ENCODE data around the gene PLCL1.
A peak's percentile ranks its signal among the peaks of the same experiment; 100 is the strongest.

Gene PLCL1

GRCh38 chr2:197858607-197859140 lies 54.3 kb downstream of the PLCL1 start:
- no peak for DNase-seq

- no peak for DNase-seq
These were observed 58.0 kb downstream of the PLCL1 start for GRCh38 chr2:197862246-197862955.

GRCh38 chr2:197863744-197864143 lies 59.4 kb downstream of the PLCL1 start:
- DNase-seq: no peak

GRCh38 chr2:197866455-197866854 lies 62.1 kb downstream of the PLCL1 start:
- DNase-seq: no peak

GRCh38 chr2:197867033-197867432 lies 62.6 kb downstream of the PLCL1 start:
- DNase-seq: no peak

- no peak for DNase-seq
These were observed 63.2 kb downstream of the PLCL1 start for GRCh38 chr2:197867624-197868023.

- no peak for DNase-seq
These were observed 63.8 kb downstream of the PLCL1 start for GRCh38 chr2:197868206-197868605.

- no peak for DNase-seq
These were observed 64.6 kb downstream of the PLCL1 start for GRCh38 chr2:197869041-197869440.

GRCh38 chr2:197869501-197870111 lies 65.2 kb downstream of the PLCL1 start:
- peak; percentile 59 for DNase-seq

GRCh38 chr2:197870137-197870536 lies 65.7 kb downstream of the PLCL1 start:
- no peak for DNase-seq

GRCh38 chr2:197871780-197872456 lies 67.5 kb downstream of the PLCL1 start:
- DNase-seq: no peak

GRCh38 chr2:197873293-197873701 lies 68.9 kb downstream of the PLCL1 start:
- peak; percentile 96 for DNase-seq

- DNase-seq: no peak
These were observed 71.4 kb downstream of the PLCL1 start for GRCh38 chr2:197875763-197876162.

- no peak for DNase-seq
These were observed 72.1 kb downstream of the PLCL1 start for GRCh38 chr2:197876524-197876923.

GRCh38 chr2:197877038-197877437 lies 72.6 kb downstream of the PLCL1 start:
- DNase-seq: peak; percentile 34

- DNase-seq: peak; percentile 46
These were observed 74.4 kb downstream of the PLCL1 start for GRCh38 chr2:197878792-197879191.

GRCh38 chr2:197879812-197880408 lies 75.5 kb downstream of the PLCL1 start:
- DNase-seq: peak; percentile 69

GRCh38 chr2:197883354-197884032 lies 79.1 kb downstream of the PLCL1 start:
- peak; percentile 82 for DNase-seq

GRCh38 chr2:197884252-197884651 lies 79.9 kb downstream of the PLCL1 start:
- DNase-seq: no peak

- DNase-seq: no peak
These were observed 80.7 kb downstream of the PLCL1 start for GRCh38 chr2:197885126-197885525.

GRCh38 chr2:197885587-197885986 lies 81.2 kb downstream of the PLCL1 start:
- peak; percentile 42 for DNase-seq

GRCh38 chr2:197888321-197888720 lies 83.9 kb downstream of the PLCL1 start:
- no peak for DNase-seq

GRCh38 chr2:197889041-197889440 lies 84.6 kb downstream of the PLCL1 start:
- DNase-seq: peak; percentile 66
